Measurements from ENCODE around the gene OCA2.
"Not testable (repeated sequence)": the region's sequence is repeated elsewhere in the genome, so short reads cannot be mapped to it uniquely, and the experiment has no call there.

Gene OCA2

GRCh38 chr15:27990521-27991515, 108.3 kb downstream of the OCA2 start:
- no peak for DNase-seq

- DNase-seq, result no peak
Observed at GRCh38 chr15:27989838-27990237, 109.3 kb downstream of the OCA2 start.

DNA sequence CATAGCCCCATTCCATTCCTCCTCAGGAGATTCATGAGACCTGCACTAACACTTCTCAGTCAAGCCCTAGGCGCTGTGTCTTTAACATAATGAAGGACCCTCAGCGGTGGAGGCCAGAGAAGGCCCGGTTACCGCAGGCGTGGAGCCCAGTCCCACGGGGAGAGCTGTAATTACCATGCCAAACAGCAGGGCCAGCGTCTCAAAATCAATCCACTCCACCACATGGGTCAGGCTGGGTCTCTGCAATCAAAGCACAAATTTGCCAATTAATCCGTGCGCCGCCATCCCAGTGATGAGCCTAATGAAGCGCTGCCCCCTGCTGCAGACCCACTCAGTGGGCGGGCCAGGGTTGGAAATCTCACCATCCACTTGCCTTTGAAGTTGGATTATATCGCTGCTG, 109.7 kb downstream of the OCA2 start:
- no peak for DNase-seq

DNA sequence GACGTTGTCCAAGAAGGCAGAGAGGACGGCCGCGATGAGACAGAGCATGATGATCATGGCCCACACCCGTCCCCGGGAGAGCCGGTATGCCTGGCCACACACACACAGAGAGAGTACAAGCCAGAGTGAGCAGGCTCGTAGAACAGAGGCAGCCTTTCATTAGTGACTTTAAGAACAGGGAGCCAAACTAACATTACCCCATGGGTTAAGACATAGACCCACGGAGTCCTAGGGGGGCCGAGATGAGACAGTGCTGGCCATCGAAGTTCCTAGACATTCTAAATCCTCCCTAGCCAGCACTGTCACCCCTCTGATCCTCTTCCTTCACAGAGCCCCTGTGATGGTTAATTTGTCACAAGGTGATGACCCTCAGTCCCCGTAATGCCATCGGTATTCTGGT, 114.0 kb downstream of the OCA2 start:
- DNase-seq, result no peak

DNA sequence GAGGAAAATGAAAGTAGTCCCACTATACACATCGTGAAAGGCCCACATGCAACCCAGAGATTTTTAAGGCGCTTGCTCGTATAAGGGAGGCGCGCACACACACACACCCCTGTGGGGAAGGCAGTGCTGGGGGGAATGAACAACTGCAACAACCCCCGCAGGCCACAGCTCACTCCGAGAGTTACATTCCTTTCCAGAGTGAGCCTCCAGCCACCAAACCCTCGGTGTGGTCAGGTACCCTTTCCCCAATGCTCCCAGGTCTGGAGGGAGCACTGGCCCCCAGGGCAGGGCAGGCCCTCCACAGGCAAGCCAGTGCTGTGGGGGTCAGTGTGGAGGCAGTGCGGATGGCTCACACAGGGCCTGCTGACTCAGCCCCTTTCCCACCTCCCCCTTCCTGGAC, 115.6 kb downstream of the OCA2 start:
- no peak for DNase-seq

DNA sequence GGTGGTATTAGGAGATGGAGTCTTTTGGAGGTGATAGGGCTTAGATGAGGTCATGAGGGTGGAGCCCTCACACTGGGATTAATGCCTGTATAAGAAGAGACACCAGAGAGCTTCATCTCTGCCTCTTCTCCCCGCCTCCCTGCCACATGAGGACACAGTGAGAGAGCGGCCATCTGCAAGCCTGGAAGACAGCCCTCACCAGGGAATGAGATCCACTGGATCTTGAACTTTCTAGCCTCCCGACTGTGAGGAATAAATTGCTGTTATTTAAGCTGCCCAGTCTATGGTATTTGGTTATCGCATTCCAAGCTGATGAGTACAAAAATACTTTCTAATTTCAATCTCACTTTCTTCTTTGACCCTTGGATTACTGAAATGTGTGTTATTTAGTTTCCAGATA, 121.4 kb downstream of the OCA2 start:
- DNase-seq, result no peak

GRCh38 chr15:27973886-27974285, 125.2 kb downstream of the OCA2 start:
- no peak for DNase-seq

GRCh38 chr15:27970661-27971392, 128.3 kb downstream of the OCA2 start:
- no peak for DNase-seq

DNA sequence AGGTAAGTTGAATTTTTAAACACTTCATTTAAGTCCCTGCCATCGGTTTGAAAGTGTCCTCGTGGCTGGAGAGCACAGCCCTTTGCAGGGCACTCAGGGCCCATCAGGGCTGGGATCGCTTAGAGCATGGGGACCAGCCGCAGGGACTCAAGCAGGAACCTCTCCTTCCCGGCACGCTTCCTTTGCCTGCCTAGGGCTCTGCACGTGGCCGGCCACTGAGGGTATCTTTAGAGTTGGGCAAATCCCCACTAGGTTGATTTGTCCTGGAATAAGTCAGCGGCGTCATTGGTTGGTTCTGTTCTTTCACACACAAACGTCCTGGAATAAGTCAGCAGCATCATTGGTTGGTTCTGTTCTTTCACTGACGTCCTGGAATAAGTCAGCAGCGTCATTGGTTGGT, 131.6 kb downstream of the OCA2 start:
- DNase-seq, result no peak

GRCh38 chr15:27965546-27965945, 133.6 kb downstream of the OCA2 start:
- no peak for DNase-seq

DNA sequence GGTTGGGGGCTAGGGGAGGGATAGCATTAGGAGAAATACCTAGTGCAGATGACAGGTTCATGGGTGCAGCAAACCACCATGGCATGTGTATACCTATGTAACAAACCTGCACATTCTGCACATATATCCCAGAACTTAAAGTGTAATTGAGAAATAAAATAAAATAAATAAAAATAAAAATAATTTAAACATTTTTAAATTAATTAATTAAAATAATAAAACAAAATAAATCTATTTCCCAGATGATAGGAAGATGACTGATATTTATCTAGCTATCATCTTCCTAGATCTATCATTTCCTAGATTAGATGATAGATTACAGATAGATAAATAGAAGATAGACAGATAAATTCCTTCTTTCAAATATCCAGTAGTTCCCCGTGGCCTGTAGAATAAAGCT, 137.3 kb downstream of the OCA2 start:
- no peak for DNase-seq

- DNase-seq, result no peak
Observed at GRCh38 chr15:27958911-27959578, 140.1 kb downstream of the OCA2 start.

GRCh38 chr15:27956285-27956684, 142.8 kb downstream of the OCA2 start:
- DNase-seq, result no peak

GRCh38 chr15:27955087-27955486, 144.0 kb downstream of the OCA2 start:
- no peak for DNase-seq

DNA sequence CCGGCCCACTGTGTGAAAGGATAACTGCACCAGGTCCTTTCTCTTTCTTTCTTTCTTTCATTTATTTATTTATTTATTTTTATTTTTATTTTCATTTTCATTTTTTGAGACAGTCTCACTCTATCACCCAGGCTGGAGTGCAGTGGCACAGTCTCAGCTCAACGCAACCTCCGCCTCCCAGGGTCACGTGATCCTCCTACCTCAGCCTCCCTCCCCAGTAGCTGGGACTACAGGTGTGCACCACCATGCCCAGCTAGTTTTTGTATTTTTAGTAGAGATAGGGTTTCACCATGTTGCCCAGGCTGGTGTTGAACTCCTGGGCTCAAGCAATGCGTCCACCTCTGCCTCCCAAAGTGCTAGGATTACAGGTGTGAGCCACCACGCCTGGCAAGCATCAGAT, 146.5 kb downstream of the OCA2 start:
- not testable (repeated sequence) for DNase-seq

DNA sequence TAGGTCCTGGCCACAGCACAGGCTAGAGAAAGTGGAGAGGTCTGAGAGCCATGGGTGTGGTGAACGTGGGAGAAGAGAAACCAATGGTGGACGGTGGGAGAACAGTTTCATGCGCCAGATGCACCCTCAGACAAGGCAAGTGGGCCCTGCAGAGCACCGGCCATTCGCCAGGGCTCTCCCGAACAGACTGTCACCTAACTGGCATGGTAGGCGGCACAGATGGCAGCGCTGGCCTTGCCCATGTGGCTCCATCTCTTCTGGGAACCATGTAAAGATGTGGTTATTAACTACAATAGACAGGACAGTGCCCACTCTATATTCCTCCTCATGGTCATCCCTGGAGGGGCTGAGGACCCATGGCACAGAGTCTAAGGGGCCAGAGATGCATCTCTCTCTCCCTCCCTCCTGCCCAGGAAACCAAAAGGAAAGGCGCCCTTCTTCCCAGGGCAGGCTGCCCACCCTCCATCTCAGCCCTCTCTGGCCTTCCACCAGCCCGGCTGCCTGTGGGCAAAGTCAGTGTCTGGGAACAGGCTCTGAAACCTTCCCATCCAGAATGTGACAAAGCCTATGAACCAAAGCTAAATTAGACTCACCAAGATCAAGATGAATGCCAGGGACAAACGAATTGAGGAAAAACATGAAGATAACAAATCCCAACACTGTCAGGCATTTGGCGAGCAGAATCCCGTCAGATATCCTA, 147.8 kb downstream of the OCA2 start:
- no peak for DNase-seq

DNA sequence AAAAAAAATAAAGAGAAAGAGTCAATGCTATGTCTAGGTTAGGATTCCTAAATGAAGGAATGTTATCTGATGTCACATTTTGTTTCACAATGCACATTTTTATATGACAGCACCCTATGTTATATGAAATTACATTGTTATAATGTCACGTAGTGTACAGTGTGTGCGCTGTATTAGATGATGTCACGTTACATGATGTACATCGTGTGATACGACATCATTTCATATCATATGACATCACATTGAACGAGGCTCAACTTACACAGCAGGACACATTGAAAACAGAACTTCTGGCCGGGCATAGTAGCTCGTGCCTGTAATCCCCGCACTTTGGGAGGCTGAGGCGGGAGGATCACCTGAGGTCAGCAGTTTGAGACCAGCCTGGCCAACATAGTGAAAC, 150.0 kb downstream of the OCA2 start:
- no peak for DNase-seq

DNA sequence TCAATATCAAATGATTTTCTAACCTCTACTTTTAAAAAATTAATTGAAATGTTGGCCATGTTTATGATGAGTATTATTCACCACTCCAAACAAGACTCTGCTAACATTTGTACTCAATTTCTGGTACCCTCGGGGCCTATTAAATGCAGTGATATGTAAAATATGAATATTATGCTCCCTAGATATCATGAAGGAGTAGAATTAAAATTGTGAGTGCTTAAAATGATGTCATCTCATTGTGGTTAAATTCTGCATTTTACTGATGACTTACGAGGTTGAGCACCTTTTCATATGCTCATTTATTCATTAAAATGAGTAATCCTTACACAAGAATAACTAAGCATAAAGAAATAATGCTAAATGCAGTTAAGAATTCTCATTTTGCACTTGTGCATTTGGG, 159.9 kb downstream of the OCA2 start:
- DNase-seq, result no peak

DNA sequence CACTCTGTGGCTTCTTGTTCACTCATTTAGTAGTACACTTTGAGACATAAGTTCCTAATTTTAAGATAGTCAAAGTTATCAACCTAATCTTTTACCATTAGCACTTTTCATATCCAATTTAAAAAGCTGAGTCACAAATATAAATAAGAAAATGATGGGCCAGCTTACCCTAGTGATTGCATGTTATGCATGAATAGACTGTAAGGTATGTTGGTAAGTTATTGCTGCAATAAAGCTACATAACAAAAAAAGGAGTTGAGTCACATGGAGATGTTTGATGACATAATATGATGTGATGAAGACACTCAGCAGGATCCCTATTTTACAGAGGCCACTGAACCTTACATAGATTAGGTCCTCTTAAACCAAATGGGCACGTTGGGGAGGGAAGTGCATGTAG, 161.3 kb downstream of the OCA2 start:
- no peak for DNase-seq

DNA sequence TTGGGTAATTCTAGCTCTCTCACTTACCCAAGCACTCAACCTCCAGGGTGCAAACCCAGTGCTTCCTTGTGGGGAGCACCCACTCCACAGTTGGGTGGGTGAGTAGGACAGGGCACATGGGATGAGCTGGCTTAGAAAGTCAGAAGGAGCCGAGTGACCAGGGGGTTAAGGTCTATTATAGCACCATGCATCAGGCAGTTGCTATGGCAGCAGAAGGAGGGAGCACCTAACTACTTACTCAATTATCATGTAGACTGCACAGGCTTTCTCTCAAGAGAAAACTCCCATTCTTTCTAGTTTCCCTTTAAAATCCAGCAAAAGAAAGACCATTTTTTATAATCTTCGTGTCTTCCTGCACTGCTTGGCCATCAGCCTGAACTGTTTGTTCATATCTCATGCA, 163.0 kb downstream of the OCA2 start:
- no peak for DNase-seq

GRCh38 chr15:27935328-27935727, 163.8 kb downstream of the OCA2 start:
- no peak for DNase-seq

DNA sequence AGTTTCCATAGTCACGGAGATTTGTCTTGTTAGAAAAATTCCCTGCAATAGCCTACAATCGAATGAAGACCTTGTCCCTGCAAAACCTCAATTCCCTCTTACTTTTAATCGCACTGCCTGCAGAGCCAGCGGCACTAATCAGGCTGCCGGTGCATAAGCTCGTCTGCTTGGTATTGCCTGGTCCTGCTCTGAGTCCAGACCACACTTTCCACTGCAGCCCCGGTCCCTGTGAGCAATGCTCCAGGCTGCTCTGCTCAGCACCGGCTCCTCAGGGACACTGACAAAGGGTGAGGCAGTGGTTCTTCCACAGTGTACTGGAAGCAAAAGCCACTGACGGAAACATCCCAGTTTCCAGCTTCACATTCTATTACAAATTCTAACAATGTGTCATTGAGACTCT, 164.3 kb downstream of the OCA2 start:
- DNase-seq, result no peak

DNA sequence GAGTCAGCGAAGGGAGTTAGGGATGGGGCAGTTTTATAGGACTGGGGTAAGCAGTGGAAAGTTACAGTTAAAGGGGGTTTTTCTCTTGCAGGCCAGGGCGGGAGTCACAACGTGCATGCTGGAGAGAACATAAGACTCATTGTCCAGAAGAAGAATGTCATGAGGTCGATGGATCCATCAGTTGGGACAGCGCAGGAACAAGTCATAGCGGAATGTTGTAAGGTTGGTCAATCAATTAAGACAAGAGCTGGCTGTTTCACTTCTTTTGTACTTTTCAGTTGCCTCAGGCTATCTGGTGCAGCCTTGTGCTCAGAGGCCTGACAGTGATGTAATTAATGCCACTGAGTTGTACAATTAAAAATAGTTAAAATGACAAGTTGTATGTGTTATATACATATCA, 165.6 kb downstream of the OCA2 start:
- DNase-seq, result no peak
